ENCODE data around the gene ZDHHC14.

DNA sequence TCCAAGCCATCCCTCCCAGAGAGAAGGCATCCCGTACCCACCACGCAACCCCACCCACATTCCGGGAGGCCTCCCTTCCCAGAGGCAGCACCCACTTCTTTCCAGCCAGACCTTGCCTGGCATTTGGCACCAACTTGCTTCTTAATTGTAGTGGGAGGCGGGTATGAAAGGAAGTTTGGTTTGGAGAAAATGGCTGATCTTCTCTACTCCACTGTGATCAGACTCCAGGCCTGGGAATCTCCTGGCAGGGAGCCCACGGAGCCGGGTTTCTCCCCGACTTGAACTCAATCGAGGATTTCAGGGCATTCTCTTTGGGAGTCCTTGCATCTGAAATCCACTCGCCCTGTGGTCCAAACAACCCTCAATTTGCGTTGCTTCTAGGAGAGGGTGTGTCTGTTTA lies 107.1 kb downstream of the ZDHHC14 start:
- TF ChIP-seq, protein P1, sequence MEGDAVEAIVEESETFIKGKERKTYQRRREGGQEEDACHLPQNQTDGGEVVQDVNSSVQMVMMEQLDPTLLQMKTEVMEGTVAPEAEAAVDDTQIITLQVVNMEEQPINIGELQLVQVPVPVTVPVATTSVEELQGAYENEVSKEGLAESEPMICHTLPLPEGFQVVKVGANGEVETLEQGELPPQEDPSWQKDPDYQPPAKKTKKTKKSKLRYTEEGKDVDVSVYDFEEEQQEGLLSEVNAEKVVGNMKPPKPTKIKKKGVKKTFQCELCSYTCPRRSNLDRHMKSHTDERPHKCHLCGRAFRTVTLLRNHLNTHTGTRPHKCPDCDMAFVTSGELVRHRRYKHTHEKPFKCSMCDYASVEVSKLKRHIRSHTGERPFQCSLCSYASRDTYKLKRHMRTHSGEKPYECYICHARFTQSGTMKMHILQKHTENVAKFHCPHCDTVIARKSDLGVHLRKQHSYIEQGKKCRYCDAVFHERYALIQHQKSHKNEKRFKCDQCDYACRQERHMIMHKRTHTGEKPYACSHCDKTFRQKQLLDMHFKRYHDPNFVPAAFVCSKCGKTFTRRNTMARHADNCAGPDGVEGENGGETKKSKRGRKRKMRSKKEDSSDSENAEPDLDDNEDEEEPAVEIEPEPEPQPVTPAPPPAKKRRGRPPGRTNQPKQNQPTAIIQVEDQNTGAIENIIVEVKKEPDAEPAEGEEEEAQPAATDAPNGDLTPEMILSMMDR (IDR thresholded peaks at IDR 0.05; ENCODE audit: insufficient read depth, low read length), result no peak
- TF ChIP-seq SPI1 (IDR thresholded peaks at IDR 0.05; ENCODE audit: borderline replicate concordance, low read depth) (no peak), POLR2AphosphoS5 (IDR thresholded peaks at IDR 0.05; ENCODE audit: low read depth) (no peak)
